Measurements from ENCODE around the gene ADM.

The ADM gene

DNA sequence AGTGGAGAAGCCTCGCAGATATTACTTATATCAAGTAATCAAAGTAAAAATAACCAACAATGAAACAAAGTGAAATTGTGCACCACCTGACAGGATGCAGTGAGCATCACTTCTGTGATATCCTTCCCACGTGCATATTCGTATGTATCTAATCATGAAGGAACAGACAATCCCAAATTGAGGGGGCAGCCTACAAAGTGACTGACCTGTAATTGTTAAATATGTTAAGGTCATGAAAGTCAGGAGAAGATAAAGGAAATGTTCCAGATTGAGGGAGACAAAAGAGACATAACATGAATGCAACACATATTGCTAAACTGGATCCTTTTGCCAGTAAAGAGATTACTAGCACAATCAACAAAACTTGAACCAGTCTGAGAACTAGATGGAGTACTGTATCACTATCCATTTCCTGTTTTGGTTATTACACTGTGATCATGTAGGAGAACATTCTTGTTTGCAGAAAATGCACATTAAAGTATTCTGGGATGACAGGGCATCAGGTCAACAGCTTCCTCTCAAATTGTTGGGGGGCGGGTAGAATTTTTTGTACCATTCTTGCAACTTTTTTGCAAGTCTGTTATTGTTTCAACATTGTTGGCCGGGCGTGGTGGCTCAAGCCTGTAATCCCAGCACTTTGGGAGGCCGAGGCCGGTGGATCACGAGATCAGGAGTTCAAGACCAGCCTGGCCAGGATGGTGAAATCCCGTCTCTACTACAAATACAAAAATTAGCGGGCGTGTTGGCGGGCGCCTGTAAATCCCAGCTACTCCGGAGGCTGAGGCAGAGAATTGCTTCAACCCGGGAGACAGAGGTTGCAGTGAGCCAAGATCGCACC, 12.9 kb upstream of the ADM start:
- no peak for DNase-seq

DNA sequence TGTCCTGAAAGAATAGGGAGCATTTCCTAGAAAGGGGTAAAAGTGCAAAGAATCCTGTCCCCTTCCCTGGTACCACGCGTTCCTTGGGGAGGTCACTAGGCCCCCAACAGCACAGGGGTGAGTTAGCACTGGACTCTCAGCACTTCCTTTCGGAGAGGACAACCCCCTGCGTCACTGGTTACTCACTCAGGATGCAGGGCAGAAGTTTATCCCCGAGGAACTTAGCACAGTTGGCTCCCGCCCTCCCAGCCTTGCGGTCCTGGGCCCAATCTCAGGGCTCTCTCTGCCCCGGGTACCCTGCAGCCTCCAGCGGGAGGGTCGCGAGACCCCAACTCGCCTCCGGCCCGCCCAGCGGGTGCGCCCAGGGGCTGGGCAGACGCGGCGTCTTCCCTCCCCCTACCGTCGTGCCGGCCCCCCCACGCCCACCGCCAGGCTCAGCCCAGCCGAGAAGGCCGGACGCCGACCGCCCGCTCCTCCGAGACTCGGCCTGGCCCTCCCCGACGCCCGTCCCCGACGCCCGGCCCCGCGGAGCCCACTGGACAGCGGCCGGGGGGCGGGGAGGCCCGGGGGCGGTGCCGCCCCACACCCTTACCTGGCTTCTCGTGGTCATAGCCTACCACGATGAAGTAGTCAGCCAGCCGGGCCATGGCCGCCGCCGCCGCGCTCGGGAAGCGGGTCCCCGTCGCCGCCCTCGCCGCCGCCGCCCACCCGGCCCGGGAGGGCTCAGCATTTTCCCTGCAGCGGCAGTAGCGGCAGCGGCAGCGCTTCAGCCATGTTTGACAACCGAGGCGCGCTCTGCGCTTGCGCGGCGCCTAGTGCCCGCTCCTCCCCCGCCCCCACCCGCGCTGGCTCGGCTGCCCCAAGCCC, 11.2 kb upstream of the ADM start, which contains the start of gene SBF2:
SBF2 (minus strand) TSS at position 797 of the 867 bp plus-strand sequence; CDS start at position 647, 150 bp downstream.
- peak; percentile 68 for DNase-seq

DNA sequence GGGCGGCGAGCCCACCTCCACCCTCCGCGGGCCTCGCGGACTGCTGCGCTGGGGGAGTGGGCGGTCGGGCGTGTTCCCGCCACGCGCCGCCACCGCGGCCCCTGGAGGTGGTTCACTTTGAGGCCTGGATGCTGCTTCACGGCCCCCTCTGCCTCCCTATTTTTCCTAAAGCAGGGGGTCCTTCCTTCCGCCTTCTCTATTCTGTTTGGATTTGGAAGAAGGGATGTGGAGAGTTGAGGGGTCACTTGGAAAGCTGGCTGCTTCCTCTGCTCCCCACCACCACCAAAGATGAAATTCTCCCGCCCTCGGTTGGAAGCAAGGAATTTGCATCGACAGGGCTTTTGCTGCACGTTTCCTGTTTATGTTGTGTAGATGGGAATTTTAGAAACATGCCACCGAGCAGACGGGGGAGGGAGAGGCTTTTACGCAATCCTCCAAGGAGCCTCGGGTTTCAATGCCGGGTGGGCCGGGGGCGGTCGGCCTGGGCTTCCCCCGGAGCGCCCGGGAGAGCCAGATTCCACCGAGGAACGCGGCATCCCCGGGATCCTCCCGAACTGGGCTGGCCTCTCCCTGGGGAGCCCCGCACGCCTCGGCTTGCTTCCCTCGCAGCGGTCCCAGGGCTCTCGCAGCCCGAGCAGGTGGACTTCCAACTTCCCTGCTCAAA, 10.5 kb upstream of the ADM start:
- no peak for DNase-seq

DNA sequence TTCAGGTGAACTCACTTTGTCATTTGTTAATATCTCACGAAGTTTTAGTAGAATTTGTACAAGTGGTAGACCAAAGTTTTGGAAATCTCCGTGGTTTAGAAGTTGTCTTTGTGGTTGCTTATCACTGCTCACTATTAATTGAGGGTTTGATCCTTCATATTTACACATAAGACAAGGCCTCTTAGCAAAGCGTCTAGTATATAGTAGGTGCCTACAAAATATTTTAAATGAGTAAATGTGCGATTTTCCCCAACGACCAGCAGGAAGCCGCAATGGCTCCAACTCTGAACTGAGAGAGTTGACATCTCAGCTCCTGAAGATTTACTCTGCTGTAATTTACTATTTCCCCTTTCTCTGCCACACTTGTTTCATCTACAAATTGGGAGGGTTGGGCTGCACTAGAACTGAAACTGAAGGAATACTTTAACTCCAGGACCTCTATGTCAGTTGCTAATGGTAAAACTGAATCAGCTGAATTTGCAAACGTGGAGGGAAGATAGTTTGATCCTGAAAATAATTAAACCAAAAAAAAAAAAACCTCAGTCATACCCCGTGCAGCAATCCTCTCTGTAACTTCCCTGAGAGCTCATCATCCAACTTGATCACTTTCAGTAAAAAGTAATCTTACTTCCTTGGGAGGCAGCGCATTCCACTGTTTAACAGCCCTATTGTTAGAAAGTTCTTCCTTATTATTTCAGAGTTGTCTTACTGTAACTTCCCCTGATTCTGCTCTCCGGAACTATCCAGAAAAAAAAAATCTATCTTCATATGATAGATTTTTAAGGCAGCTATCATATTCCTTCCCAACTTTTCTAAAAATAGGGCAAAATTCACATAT, 9.6 kb upstream of the ADM start:
- no peak for DNase-seq

DNA sequence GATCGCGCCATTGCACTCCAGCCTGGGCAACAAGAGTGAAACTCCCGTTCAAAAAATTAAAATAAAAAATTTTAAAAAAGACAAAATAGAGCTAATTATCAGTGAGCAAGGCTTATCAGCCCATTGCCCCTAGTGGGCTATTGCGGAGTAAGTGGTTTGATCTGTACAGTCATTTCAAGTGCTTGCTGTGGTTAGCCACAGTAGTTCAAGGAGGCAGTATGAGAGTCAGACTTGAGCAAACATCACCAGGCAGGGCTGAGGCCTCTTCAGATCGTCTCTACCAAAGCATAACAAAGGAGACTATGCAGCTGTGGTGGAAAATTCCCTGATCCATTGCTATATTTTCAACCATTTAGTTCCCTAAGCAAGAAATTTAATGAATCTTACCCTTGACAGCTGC, 6.5 kb upstream of the ADM start:
- no peak for DNase-seq

DNA sequence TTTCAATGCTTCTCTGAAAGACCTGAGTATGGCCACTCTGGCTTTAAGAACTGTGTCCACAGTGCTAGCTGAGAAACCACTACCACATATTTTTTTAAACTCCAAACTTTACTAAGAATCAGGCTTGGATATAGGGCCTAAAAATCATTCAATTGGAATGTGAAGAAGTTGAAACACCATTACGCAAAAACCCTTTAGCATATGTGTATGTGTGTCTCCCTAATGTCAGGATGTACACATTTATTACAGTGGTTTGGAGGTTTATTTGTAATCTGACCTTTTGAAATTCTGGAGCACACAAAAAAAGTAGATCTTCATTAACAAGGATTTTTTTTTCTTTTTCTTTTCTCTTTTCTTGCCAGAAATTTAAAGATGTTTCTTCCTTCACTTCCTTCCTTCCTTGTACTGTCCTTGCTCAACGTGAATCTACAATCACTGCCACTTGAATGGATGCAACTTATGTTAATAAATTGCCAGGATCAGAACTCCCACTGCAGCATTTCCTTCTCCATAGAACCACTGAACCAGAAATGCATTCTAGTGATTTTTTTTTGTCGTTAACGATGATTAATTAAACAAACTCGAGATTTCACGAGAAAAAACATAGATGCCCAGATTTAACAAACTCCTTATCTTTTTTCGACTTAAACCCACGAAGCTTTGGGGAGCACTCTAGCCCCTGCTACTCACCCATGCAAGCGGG, 3.1 kb upstream of the ADM start:
- no peak for DNase-seq

DNA sequence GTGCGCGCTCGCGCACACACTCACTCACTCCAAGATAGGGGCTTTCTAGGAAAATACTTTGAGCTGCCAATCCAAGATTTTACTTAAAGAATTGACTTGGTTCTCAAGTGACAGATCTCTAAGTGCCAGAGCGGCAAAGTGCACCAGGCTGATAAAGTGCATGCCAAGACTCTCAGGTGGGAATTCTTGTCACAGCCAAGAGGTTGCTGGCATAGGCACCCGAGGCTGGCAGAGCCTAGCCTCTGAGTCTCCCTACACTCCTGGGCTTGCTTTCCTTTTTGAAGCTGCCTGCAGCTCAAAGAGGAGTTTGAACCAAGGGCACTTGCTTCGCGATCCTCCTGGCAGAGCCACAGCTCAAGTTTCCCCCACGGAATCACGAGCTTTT, 2.5 kb upstream of the ADM start:
- no peak for DNase-seq

DNA sequence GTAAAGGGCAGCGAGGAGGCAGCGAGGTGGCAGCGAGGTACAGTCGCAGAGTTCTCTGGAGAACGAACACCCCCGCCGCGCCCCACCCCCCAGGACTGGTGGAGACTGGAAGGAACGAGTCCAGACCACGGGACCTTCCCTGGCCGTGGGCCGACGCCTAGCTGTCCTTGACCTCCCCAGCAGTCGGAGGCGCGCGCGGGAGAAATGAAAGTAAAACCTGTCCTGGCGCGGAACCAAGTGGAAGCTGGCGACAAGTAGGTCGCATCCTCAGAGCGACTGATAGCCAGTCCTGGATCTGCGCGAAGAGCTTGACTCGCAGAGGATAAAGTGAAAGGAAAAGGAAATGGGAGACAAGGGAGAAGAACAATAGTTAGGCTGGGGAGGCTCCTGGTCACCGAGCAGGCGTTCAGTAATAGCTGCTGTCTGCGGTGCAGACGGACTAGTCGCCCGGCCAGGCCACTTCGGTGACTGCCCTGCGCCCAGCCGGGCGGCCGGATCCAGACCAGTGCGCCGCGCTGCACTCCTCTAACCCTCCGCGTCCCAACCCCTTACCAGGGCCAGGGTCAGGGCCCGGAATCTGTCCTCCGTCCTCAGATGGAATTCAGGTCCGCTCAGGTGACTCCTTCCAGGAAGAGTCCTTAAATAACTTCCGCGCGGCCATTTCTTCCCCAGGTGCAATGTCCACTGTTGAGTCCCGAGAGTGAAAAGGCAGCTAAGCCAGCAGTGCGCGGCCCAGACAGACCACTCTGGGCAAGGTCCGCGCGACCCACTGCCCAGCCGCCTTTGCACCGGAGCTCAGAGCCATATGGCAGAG, 1.9 kb upstream of the ADM start:
- DNase-seq, result peak; percentile 54

DNA sequence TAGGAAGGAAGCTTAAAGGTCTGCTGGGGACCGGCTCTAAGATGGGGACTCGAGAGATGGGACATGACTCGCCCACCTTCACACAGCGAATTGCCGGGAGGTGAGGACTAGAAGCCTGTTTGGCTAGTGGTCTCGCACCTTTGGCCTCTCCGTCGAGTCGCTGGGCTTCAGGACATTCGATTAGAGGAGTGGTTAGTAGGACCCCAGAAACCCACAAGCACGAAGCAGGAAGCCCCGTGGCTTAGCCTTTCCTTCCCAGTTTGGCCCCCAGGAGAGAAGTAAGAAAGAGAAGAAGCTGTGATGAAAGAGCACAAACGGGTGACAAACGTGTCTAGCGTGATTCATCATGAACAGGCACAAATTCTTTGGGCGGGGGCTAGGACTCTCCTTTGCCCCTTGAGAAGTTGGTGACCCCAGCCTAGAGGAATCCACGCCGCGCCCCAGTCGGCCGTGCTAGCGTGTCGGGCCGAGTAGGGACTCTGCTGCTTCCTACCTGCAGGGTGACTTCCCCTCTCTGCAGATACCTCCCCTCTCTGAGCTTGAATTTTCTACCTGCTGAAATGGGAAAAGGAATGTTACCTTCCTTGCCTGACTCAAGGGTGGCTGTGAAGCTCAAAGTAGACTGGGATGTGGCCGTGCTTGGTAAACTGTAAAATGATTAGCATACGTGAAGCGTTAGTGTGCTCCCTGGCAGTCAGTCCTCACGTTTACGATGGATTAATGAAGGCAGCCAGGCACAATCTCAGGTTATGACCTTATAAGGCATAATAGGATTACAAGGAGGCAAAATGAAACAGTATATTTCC, 1.1 kb upstream of the ADM start:
- DNase-seq, result no peak

DNA sequence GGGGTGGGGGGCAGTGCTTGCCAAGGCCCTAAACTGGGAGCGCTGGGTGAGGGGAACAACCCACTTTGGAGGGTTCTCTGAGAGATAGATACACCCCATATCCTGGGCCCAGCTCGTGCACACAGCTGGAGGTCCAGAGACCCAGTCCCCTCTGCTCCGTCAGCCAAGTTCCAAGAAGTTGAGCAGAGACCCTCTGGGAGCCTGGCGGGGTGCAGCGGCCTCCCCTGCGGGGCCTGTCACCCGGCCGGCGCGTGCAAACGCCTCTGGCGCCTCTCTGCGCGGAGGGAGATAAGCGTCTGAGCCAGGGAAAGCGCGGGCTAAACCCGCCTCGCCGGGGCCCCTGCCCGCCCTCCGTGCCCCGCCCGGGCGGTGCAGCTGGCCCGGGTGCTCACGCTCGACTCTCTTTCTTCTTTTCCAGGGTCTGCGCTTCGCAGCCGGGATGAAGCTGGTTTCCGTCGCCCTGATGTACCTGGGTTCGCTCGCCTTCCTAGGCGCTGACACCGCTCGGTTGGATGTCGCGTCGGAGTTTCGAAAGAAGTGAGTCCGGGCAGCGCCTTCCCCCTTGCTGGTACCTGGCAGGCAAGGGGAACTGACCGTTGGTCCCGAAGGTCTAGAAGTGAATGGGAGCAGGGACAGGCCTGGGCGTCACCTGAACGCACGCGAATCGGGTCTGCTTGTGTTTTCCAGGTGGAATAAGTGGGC, 540 bp downstream of the ADM start:
- no peak for DNase-seq

DNA sequence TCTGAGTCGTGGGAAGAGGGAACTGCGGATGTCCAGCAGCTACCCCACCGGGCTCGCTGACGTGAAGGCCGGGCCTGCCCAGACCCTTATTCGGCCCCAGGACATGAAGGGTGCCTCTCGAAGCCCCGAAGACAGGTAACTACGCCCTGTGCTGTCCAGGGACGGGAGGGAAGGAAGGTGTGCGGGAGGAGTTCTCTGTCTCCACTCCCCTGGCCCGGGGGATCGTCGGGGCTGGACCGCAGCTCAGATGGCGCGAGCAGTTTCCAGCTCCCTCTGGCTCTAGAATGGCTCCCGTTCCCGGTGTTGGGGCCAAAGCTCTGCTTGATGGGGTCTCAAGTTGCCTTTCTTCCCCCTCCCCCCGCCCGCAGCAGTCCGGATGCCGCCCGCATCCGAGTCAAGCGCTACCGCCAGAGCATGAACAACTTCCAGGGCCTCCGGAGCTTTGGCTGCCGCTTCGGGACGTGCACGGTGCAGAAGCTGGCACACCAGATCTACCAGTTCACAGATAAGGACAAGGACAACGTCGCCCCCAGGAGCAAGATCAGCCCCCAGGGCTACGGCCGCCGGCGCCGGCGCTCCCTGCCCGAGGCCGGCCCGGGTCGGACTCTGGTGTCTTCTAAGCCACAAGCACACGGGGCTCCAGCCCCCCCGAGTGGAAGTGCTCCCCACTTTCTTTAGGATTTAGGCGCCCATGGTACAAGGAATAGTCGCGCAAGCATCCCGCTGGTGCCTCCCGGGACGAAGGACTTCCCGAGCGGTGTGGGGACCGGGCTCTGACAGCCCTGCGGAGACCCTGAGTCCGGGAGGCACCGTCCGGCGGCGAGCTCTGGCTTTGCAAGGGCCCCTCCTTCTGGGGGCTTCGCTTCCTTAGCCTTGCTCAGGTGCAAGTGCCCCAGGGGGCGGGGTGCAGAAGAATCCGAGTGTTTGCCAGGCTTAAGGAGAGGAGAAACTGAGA, 1.4 kb downstream of the ADM start:
- no peak for DNase-seq

DNA sequence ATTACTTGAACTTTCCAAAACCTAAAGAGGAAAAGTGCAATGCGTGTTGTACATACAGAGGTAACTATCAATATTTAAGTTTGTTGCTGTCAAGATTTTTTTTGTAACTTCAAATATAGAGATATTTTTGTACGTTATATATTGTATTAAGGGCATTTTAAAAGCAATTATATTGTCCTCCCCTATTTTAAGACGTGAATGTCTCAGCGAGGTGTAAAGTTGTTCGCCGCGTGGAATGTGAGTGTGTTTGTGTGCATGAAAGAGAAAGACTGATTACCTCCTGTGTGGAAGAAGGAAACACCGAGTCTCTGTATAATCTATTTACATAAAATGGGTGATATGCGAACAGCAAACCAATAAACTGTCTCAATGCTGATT, 2.1 kb downstream of the ADM start:
- DNase-seq, result no peak

DNA sequence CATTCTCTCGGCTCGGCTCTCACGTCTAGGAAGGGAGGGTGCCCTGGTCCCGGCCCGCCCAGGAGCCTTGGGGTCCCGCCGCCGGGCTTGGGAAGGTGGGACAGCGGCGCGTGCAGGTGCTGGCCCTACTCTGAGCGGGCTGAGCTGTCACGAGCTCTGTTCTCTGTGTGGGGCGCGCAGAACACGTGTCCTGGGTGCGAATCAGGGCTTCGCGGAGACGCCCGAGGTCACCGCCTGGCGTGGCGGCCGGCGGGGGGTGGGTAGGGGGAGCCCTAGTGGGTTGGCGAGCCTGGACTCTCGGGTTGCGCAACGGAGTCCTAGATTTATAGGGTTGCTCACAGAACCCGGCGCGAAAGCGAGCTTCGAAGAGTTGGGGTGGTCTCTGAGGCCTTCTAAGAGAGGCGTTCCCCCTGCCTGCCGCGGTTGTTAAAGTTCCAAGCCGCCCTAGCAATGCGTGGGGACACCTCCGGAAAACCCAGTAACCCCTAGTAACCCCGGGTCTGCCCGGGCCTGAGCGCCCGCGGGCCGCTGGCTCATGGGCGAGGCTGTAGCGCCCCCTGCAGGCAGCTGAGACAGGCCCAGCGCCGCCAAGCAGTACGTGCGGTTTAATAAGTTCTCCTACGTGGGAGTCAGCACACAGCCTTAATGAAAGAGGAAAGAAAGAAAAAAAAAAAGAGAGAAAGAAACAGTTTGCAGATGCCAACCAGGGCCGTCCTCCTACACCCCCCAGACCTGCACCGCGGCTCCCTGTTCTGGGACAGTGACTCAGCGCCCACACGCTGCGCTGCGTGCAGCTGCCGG, 2.7 kb downstream of the ADM start:
- peak; percentile 79 for DNase-seq

DNA sequence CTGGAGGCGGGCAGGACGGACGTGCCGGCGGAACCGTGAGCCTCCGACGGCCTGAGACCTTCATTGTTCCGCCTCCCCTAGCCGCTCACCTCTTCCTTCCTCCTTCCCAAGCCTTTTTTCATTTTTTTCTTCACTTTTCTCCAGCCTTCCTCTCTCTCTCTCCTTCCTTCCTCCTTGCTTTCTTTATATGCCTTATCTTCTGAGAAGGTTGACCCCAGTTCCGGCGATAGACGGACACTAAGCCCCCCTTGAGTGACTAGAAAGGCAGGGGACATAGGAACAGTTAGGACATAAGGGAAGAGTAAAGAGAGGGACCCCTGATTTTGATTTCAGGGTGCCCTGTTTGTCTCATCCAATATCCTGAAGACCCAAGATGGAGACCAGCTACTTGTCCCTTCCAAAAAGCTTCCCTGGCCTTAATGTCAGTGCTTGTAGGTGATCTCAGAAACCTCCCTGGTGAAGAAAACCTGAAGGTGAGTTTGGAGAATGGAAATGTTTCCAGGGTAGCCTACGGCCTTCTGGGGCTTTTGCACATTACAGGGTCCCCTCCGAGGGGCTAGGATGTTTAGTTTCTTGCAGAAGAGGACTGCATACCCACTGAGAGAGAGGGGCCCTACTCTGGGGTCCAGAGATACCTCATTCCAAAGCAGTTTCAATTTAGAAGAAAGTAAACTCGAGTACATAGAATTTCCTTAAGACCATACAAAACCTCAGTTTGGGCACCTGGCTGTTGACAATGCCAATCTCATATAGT, 3.5 kb downstream of the ADM start:
- no peak for DNase-seq

DNA sequence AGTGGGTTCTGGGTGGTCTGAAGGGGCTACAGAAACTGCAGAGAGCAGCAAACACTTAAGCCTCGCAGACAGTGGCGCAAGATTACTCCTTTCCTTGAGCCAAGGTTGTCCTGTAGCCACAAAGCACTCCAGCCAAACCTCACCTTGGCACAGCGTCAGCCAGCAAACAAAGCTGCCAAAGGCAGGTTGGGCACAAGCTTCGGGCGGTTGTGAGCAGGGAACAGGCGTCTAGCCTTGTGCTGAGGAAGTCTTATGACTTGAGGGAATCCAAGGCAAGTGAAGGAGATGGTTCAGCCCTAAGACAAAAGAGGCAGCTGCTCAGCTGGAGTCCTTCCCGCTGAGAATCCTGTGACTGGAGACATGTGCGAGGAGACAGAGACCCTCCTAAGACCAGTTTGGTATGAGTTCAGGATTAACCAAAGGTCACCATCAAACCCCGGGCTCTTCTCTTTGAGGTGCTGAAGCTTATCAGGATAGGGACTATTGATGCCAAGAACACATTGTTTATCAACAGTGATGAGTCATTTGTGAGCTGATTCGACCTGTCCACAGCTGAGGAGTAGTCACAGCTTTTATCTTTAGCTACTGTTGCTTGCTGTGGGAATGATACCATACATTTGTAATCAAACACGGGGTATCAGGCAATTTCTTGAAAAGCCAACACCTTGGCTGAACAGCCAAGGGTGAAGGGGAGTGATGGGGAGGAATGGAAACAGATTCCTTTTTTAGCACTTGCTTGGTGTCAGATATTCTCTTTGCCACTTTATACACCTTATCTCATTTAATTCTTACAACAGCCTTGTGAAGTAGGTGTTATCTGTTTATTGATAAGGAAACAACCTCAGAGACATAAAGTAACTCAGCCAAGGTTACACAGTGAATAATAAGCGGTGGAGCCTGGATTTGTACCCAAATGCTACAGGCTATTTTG, 4.6 kb downstream of the ADM start:
- no peak for DNase-seq

Measured in activated T-cell treated with anti-CD3 and anti-CD28 coated beads for 4 hours (primary cell).